ENCODE results near the gene KRT76. TPM values are rescaled to one million over a fixed set of nuclear protein-coding genes. Genes with fewer than 3 reads are reported as not detected.

KRT76 gene
- total RNA-seq, 1 donor from 2014 or later = not detected

DNA sequence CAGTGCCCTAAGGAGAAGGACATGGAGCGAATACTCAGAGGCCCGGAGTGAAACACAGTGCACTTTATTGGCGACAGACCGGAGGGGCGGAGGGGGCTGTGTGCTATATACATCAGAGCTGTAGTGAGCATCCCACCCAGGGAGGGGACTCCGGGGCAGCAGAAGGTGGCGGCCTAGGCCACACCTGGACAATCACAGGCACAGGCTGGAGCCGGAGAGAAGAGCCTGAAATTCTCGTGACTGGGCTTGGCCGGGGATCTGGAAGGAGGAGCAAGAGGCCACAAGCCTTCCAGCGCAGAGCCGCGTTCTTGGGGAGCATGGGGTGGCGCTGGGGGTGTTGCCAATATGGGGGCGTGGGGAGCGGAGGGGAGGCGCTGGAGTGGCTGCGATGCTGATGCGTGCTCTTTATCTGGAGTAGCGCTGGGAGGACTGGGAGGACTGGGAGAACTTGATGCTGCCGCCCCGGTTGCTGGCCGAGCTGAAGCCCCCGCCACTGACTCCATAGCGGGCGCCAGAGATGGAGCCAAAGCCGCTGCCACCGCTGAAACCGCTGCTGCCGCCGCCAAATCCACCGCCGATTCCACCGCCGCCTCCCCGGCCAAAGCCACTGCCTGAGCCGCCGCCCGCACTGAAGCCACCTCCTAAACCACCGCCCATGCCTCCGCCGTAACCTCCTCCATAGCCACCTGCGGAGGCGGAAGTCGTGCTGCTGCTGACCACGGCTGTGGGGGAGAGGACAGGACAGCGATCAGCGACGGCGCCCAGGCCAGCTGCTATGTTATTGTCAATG lies 12.7 kb upstream of the KRT76 start:
- Mint-ChIP-seq H3K9me3 (ENCODE audit: unreplicated experiment) (no peaks in the 10 kb centered on the region), H3K4me3 (ENCODE audit: unreplicated experiment) (no peak overlapping the region), H3K4me1 (ENCODE audit: unreplicated experiment) (no peaks in the 10 kb centered on the region), H3K36me3 (ENCODE audit: unreplicated experiment) (no peaks in the 10 kb centered on the region), H3K27ac (ENCODE audit: unreplicated experiment) (no peak overlapping the region), H3K27me3 (ENCODE audit: unreplicated experiment) (peaks cover 38% of the 10 kb centered on the region)
- TF ChIP-seq CTCF (IDR thresholded peaks at IDR 0.05) = no peak
- DNase-seq (ENCODE audit: extremely low spot score, unreplicated experiment) = no peak

DNA sequence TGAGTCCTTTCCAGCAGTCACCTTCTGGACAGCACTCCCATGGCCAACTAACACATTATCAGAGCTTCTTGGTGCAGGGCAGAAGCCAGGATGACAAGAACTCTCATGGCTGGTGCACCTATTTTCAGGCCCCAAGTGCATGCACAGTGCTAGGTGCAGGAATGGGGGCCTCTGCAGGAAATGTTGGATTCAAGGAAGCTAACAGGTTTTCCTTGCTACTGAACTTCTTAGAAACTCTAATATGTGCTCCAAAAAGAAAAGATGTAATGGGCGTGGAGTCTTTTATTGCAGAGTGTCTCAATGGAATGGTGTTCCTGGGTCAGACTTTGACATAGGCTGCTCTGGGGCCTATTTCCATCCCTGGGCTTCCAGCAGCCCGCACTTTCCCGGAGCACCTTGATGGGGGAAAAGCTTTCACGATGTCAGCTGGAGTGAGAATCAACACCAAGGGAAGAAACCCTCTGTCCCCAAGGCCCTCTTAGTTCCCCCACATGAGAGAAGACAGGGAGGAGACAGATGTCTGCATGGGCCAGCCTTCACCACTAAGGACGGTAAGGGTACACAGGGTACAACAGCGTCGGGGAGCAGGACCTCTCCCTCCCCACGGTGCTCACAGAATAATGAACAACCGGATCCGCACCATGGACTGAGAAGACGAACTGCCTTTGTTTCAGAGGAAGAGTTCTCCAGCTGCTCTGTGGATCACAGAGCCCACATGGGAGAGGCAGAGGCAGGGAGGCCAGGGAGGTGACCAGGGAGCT lies 11.9 kb upstream of the KRT76 start:
- no peak for TF ChIP-seq CTCF (IDR thresholded peaks at IDR 0.05)
- no peak overlapping the region for H3K27ac Mint-ChIP-seq (ENCODE audit: unreplicated experiment)
- no peaks in the 10 kb centered on the region for H3K9me3 Mint-ChIP-seq (ENCODE audit: unreplicated experiment)

GRCh38 chr12:52788192-52788875 lies 11.2 kb upstream of the KRT76 start:
- no peak for DNase-seq (ENCODE audit: extremely low spot score, unreplicated experiment)
- TF ChIP-seq CTCF (IDR thresholded peaks at IDR 0.05) = no peak
- Mint-ChIP-seq H3K9me3 (ENCODE audit: unreplicated experiment) (no peaks in the 10 kb centered on the region), H3K27ac (ENCODE audit: unreplicated experiment) (no peak overlapping the region), H3K36me3 (ENCODE audit: unreplicated experiment) (no peaks in the 10 kb centered on the region), H3K27me3 (ENCODE audit: unreplicated experiment) (peaks cover 36% of the 10 kb centered on the region), H3K4me1 (ENCODE audit: unreplicated experiment) (no peaks in the 10 kb centered on the region), H3K4me3 (ENCODE audit: unreplicated experiment) (no peak overlapping the region)

More for the DNA sequence above, 11.9 kb upstream of the KRT76 start:
- no peak for DNase-seq (ENCODE audit: extremely low spot score, unreplicated experiment)
- Mint-ChIP-seq H3K4me1 (ENCODE audit: unreplicated experiment) (no peaks in the 10 kb centered on the region), H3K4me3 (ENCODE audit: unreplicated experiment) (no peak overlapping the region), H3K36me3 (ENCODE audit: unreplicated experiment) (no peaks in the 10 kb centered on the region), H3K27me3 (ENCODE audit: unreplicated experiment) (peaks cover 39% of the 10 kb centered on the region)

- Mint-ChIP-seq H3K9me3 (ENCODE audit: unreplicated experiment) (no peaks in the 10 kb centered on the region), H3K36me3 (ENCODE audit: unreplicated experiment) (no peaks in the 10 kb centered on the region), H3K4me3 (ENCODE audit: unreplicated experiment) (no peak overlapping the region), H3K27ac (ENCODE audit: unreplicated experiment) (no peak overlapping the region), H3K27me3 (ENCODE audit: unreplicated experiment) (peaks cover 30% of the 10 kb centered on the region), H3K4me1 (ENCODE audit: unreplicated experiment) (no peaks in the 10 kb centered on the region)
- no peak for DNase-seq (ENCODE audit: extremely low spot score, unreplicated experiment)
- no peak for TF ChIP-seq CTCF (IDR thresholded peaks at IDR 0.05)
Observed at GRCh38 chr12:52787324-52788191, 10.4 kb upstream of the KRT76 start.

Data from osteocyte (in vitro differentiated cells).